ENCODE results near the gene KAT2B. TPM values are rescaled to one million over a fixed set of nuclear protein-coding genes. Genes with fewer than 3 reads are reported as not detected.

KAT2B gene
- total and polyA plus RNA-seq, 4 donors = 9.3 to 42.6 (median 17.3) TPM

Small RNAs within 50 kb of the gene (small RNA-seq; reads per million reads assigned to genes)
- gene MIR3135A (ENCODE audit: low replicate concordance) (not detected), gene RNU4-85P (ENCODE audit: low replicate concordance) (not detected), gene RPL39P18 (ENCODE audit: low replicate concordance) (not detected)

Other genes starting within 250 kb of the KAT2B start
- 10 to 100 TPM in 1 of 2 donors, 1 to 10 TPM in 1; 6.0 to 12.5 TPM for gene EFHB, start 106.2 kb upstream of the KAT2B start, total RNA-seq
- gene EFHB, start 106.2 kb upstream of the KAT2B start, polyA plus RNA-seq = 1 to 10 TPM; 1.4 to 2.2 TPM
- gene RAB5A, start 93.3 kb upstream of the KAT2B start, total RNA-seq = 10 to 100 TPM; 52.0 to 91.1 TPM
- 10 to 100 TPM; 36.8 to 44.5 TPM for gene RAB5A, start 93.3 kb upstream of the KAT2B start, polyA plus RNA-seq
- not detected for gene PP2D1, start 28.2 kb upstream of the KAT2B start, total RNA-seq
- not detected for gene PP2D1, start 28.2 kb upstream of the KAT2B start, polyA plus RNA-seq
- 1 to 10 TPM in 1 of 2 donors, under 1 TPM in 1; 0.98 to 1.0 TPM for gene SGO1, start 145.8 kb downstream of the KAT2B start, total RNA-seq
- gene SGO1, start 145.8 kb downstream of the KAT2B start, polyA plus RNA-seq = under 1 TPM; 0.44 to 0.67 TPM